SK-N-SH (cell line): ENCODE results near the gene OR4N5. TPM values are rescaled to one million over a fixed set of nuclear protein-coding genes. Genes with fewer than 3 reads are reported as not detected.

Experiments
- CTCF ChIA-PET: fragments of 300-600, 350-600 bp; formaldehyde crosslinking; extraction: SDS; loops from one replicate; lab custom pipeline; 2021; lab: Yijun Ruan, JAX
- POLR2A ChIA-PET: fragments of 350-600 bp; sonication (Branson Sonifier 250); formaldehyde crosslinking; extraction: SDS; loops from one replicate; lab custom pipeline; 2020; ENCODE audit warnings: antibody characterized with exemption, inconsistent platforms; lab: Yijun Ruan, JAX
- DNase-seq: peaks from one replicate; pipeline ENCODE4 v3.0.0; 2012
- H2AFZ ChIP-seq: fragments of 200-600 bp; sonication (generic); 2 replicates; pipeline ENCODE4 v1.8.1; 2016; ENCODE audit warnings: antibody characterized with exemption, mild to moderate bottlenecking, low read depth
- H3F3A ChIP-seq: fragments of 200-600 bp; sonication (generic); replicated peaks from 2 replicates; pipeline ENCODE3; 2016; ENCODE audit warnings: antibody characterized with exemption, mild to moderate bottlenecking; ENCODE audit not compliant: insufficient read depth
- H3K27ac ChIP-seq, 2 experiments: fragments of 200-500 bp in 1 of 2; fragments of 200-600 bp in 1 of 2; sonication (Bioruptor generic) in 1 of 2; sonication (generic), shearing (Covaris generic) in 1 of 2; 2 replicates each; pipeline versions ENCODE4 v1.5.1 to v1.6.1; 2014 to 2016; ENCODE audit warnings: low read depth in 2 of 2, inconsistent platforms in 1 of 2, low read length in 1 of 2, mild to moderate bottlenecking in 1 of 2, mixed read lengths in 1 of 2
- H3K27me3 ChIP-seq: fragments of 200-600 bp; sonication (generic), shearing (Covaris generic); 2 replicates; pipeline ENCODE4 v1.6.1; 2016; ENCODE audit warnings: mixed run types; ENCODE audit not compliant: insufficient read depth
- H3K36me3 ChIP-seq, 2 experiments: fragments of 200-500 bp in 1 of 2; fragments of 200-600 bp in 1 of 2; sonication (Bioruptor generic) in 1 of 2; sonication (generic) in 1 of 2; replicated peaks in 1 of 2; 2 replicates each; pipeline versions ENCODE3 to v1.5.1; 2014 to 2016; ENCODE audit warnings: low read length in 1 of 2, mild to moderate bottlenecking in 1 of 2; ENCODE audit not compliant: insufficient read depth in 2 of 2, control insufficient read depth in 1 of 2
- H3K4me1 ChIP-seq, 2 experiments: fragments of 200-500 bp in 1 of 2; fragments of 200-600 bp in 1 of 2; sonication (Bioruptor generic) in 1 of 2; sonication (generic), shearing (Covaris generic) in 1 of 2; 2 replicates each; pipeline versions ENCODE4 v1.5.1 to v1.6.1; 2014 to 2016; ENCODE audit warnings: low read depth in 1 of 2, low read length in 1 of 2, mixed run types in 1 of 2; ENCODE audit not compliant: insufficient read depth in 2 of 2, control insufficient read depth in 1 of 2
- H3K4me2 ChIP-seq: fragments of 200-600 bp; sonication (generic), shearing (Covaris generic); 2 replicates; pipeline ENCODE4 v1.6.1; 2017; ENCODE audit warnings: mixed run types
- H3K4me3 ChIP-seq, 2 experiments: fragments of 200-500 bp in 1 of 2; fragments of 200-600 bp in 1 of 2; sonication (Bioruptor generic) in 1 of 2; sonication (generic), shearing (Covaris generic) in 1 of 2; 2 replicates each; pipeline versions ENCODE4 v1.5.1 to v1.8.1; 2014 to 2016; ENCODE audit warnings: low read depth in 2 of 2, inconsistent platforms in 1 of 2, low read length in 1 of 2, mild to moderate bottlenecking in 1 of 2, mixed read lengths in 1 of 2, moderate library complexity in 1 of 2
- H3K79me2 ChIP-seq: fragments of 200-600 bp; sonication (generic); 2 replicates; pipeline ENCODE4 v1.8.1; 2017; ENCODE audit warnings: mild to moderate bottlenecking; ENCODE audit not compliant: insufficient read depth
- H3K9ac ChIP-seq: fragments of 200-600 bp; sonication (generic); 2 replicates; pipeline ENCODE4 v1.6.1; 2017; ENCODE audit warnings: mixed run types
- H3K9me2 ChIP-seq: fragments of 200-600 bp; sonication (generic); 2 replicates; pipeline ENCODE4 v1.6.1; 2017; ENCODE audit warnings: mixed run types
- H3K9me3 ChIP-seq: fragments of 200-600 bp; sonication (generic); 2 replicates; pipeline ENCODE4 v1.6.1; 2017; ENCODE audit warnings: mixed run types, mild to moderate bottlenecking, moderate library complexity
- H4K20me1 ChIP-seq: fragments of 200-600 bp; sonication (generic); 2 replicates; pipeline ENCODE4 v1.6.1; 2017; ENCODE audit warnings: mild to moderate bottlenecking, mixed run types; ENCODE audit not compliant: insufficient read depth
- ELF1 ChIP-seq: IDR thresholded peaks from 2 replicates; pipeline ENCODE4 v1.4.0; 2012
- EZH2phosphoT487 ChIP-seq: fragments of 200-600 bp; sonication (generic); IDR thresholded peaks from 2 replicates; pipeline ENCODE4 v1.6.1; 2017; ENCODE audit warnings: low read depth, mixed run types, mild to moderate bottlenecking, antibody characterized with exemption, moderate library complexity, borderline replicate concordance
- FOSL2 ChIP-seq: IDR thresholded peaks from 2 replicates; pipeline ENCODE4 v1.4.0; 2012; ENCODE audit warnings: low read depth, mild to moderate bottlenecking, moderate library complexity, borderline replicate concordance
- FOXJ3 ChIP-seq: sonication (generic); formaldehyde crosslinking; IDR thresholded peaks from 2 replicates; pipeline ENCODE4 v1.5.1; 2020; ENCODE audit warnings: mild to moderate bottlenecking, missing genetic modification reagents
- FOXM1 ChIP-seq: IDR thresholded peaks from 2 replicates; pipeline ENCODE4 v1.4.0; 2012; ENCODE audit warnings: low read depth, mild to moderate bottlenecking
- GABPA ChIP-seq: IDR thresholded peaks from 2 replicates; pipeline ENCODE4 v1.4.0; 2012; ENCODE audit warnings: low read depth, mild to moderate bottlenecking
- GATA2 ChIP-seq: sonication (generic); formaldehyde crosslinking; IDR thresholded peaks from 2 replicates; pipeline ENCODE4 v1.5.0; 2020; ENCODE audit warnings: mild to moderate bottlenecking, missing genetic modification reagents
- MAX ChIP-seq: IDR thresholded peaks from 2 replicates; pipeline ENCODE4 v1.4.0; 2012; ENCODE audit warnings: low read depth
- MXI1 ChIP-seq: IDR thresholded peaks from 2 replicates; pipeline ENCODE4 v1.6.1; 2012; ENCODE audit warnings: mild to moderate bottlenecking, low read depth, low read length, improper control_type of control experiment
- NFIC ChIP-seq: IDR thresholded peaks from 2 replicates; pipeline ENCODE4 v1.4.0; 2012; ENCODE audit warnings: borderline replicate concordance
- PBX3 ChIP-seq: IDR thresholded peaks from 2 replicates; pipeline ENCODE4; 2012
- RXRA ChIP-seq: IDR thresholded peaks from 2 replicates; pipeline ENCODE4 v1.4.0; 2012; ENCODE audit warnings: low read depth, mild to moderate bottlenecking, borderline replicate concordance
- SMC3 ChIP-seq: IDR thresholded peaks from 2 replicates; pipeline ENCODE4 v1.6.1; 2012; ENCODE audit warnings: low read depth, low read length, improper control_type of control experiment
- TAF1 ChIP-seq: IDR thresholded peaks from 2 replicates; pipeline ENCODE4 v1.6.1; 2012; ENCODE audit warnings: low read depth, mild to moderate bottlenecking, low read length, moderate library complexity, borderline replicate concordance
- TCF12 ChIP-seq: IDR thresholded peaks from 2 replicates; pipeline ENCODE4 v1.4.0; 2012
- TEAD4 ChIP-seq: IDR thresholded peaks from 2 replicates; pipeline ENCODE4 v1.4.0; 2012; ENCODE audit warnings: mild to moderate bottlenecking, borderline replicate concordance; ENCODE audit not compliant: insufficient read depth
- USF2 ChIP-seq: fragments of 150-350 bp; IDR thresholded peaks from 2 replicates; pipeline ENCODE4 v1.6.1; 2017; ENCODE audit warnings: antibody characterized with exemption, low read length, low read depth, borderline replicate concordance
- ZBTB33 ChIP-seq: IDR thresholded peaks from 2 replicates; pipeline ENCODE4 v1.4.0; 2012; ENCODE audit warnings: low read depth, borderline replicate concordance
- WGBS: methylation state at CpG from one replicate; pipeline ENCODE4 v1.1.6; 2017; ENCODE audit warnings: low lambda C conversion rate; 5-methylcytosine and 5-hydroxymethylcytosine counted together
- polyA plus RNA-seq, 3 experiments: library from polyadenylated mRNA; depleted of rRNA; stranded (reverse); fragments of >200 nt; gene quantifications; 2 replicates each; pipeline ENCODE4 v1.2.3, GENCODE V29; 2012

The OR4N5 gene
- polyA plus RNA-seq, 1 of the 3 experiments (the other 2 are of a cell fraction), result not detected

- ChIA-PET POLR2A (no interaction called here), CTCF (no interaction called here)
- H3K4me1 ChIP-seq, result no peaks in the 10 kb centered on the region; a peak in 1 of 4 replicates
- TF ChIP-seq FOSL2 (no peak), MAX (no peak), GATA2 (CRISPR knock-in tag) (no peak), SMC3 (no peak), RXRA (no peak), TEAD4 (no peak), TCF12 (no peak), FOXJ3 (CRISPR knock-in tag) (no peak), PBX3 (no peak), FOXM1 (no peak), ELF1 (no peak), ZBTB33 (no peak), EZH2phosphoT487 (no peak), NFIC (no peak), USF2 (no peak), GABPA (no peak), MXI1 (no peak), TAF1 (no peak)
- H3K27ac ChIP-seq, result no peak overlapping the region
- H2AFZ ChIP-seq, result no peak overlapping the region
- H3K4me2 ChIP-seq, result no peak overlapping the region
- H3K9me3 ChIP-seq, result no peaks in the 10 kb centered on the region
- WGBS, result 59% methylated on average over 2 of the region's 2 CpGs
- no peaks in the 10 kb centered on the region for H3K9me2 ChIP-seq
- no peaks in the 10 kb centered on the region for H3K79me2 ChIP-seq
- peaks cover 22% of the 10 kb centered on the region for H3F3A ChIP-seq
- no peak overlapping the region for H3K4me3 ChIP-seq
- no peaks in the 10 kb centered on the region for H3K27me3 ChIP-seq
- DNase-seq, result no peak
- no peaks in the 10 kb centered on the region for H3K36me3 ChIP-seq
- H4K20me1 ChIP-seq, result no peaks in the 10 kb centered on the region
- no peak overlapping the region for H3K9ac ChIP-seq
These were observed 41.3 kb downstream of the OR4N5 start for GRCh38 chr14:20179880-20180279.
